GM12878 (cell line): ENCODE measurements around the gene SRSF5.

Experiments
- CREM ChIP-seq: IDR thresholded peaks from 2 replicates; pipeline ENCODE4 v1.6.1; 2014; ENCODE audit warnings: antibody characterized with exemption, low read depth
- NFYB ChIP-seq: IDR thresholded peaks from 2 replicates; pipeline ENCODE4 v1.6.1; 2011; ENCODE audit warnings: low read depth, mild to moderate bottlenecking, low read length, improper control_type of control experiment, moderate library complexity; ENCODE audit not compliant: insufficient read depth
- SMC3 ChIP-seq: IDR thresholded peaks from 2 replicates; pipeline ENCODE4 v1.6.1; 2011; ENCODE audit warnings: low read length, improper control_type of control experiment, borderline replicate concordance
- ZNF217 ChIP-seq: fragments of 450-650 bp; IDR thresholded peaks from 2 replicates; pipeline ENCODE4 v1.6.1; 2017; ENCODE audit warnings: antibody characterized with exemption, mild to moderate bottlenecking
- TF ChIP-seq, protein P1 (sequence below): IDR thresholded peaks from 2 replicates; pipeline ENCODE4 v1.6.1; 2011; ENCODE audit warnings: low read depth, mild to moderate bottlenecking, low read length, moderate library complexity, borderline replicate concordance; ENCODE audit errors: extremely low read depth
- TF ChIP-seq, protein P2 (sequence below), 3 experiments: IDR thresholded peaks in 2 of 3; conservative IDR thresholded peaks in 1 of 3; 2 replicates each; pipeline ENCODE4 v1.5.1; 2011; ENCODE audit warnings: low read depth in 3 of 3, low read length in 3 of 3, mild to moderate bottlenecking in 3 of 3, control low read depth in 2 of 3, moderate library complexity in 2 of 3, inconsistent platforms in 1 of 3, mixed read lengths in 1 of 3; ENCODE audit not compliant: control insufficient read depth in 2 of 3, insufficient read depth in 1 of 3; ENCODE audit errors: extremely low read depth in 1 of 3

DNA sequence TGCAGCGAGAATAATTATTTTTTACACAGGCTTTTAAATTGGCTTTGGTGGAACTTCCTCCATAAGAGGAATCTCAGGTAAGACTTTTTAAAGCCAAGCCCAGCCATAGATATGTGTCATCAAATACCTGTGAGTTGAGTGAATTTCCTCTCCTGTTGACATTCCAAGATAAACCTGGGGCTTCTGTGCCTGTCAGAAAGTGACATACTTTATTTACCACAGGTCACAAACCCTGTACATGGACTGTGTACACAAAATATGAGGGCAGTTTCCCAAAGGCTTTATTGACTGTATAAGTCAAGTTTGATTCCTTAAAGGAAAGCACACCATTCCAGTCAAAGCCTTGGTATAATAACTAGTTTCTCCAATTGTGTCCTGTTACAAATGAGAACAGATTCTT lies 25.9 kb upstream of the SRSF5 start:
- TF ChIP-seq NFYB (no peak), CREM (no peak), SMC3 (no peak), ZNF217 (no peak)
- TF ChIP-seq, protein P1, sequence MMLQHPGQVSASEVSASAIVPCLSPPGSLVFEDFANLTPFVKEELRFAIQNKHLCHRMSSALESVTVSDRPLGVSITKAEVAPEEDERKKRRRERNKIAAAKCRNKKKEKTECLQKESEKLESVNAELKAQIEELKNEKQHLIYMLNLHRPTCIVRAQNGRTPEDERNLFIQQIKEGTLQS, result no peak
- TF ChIP-seq, protein P2, sequence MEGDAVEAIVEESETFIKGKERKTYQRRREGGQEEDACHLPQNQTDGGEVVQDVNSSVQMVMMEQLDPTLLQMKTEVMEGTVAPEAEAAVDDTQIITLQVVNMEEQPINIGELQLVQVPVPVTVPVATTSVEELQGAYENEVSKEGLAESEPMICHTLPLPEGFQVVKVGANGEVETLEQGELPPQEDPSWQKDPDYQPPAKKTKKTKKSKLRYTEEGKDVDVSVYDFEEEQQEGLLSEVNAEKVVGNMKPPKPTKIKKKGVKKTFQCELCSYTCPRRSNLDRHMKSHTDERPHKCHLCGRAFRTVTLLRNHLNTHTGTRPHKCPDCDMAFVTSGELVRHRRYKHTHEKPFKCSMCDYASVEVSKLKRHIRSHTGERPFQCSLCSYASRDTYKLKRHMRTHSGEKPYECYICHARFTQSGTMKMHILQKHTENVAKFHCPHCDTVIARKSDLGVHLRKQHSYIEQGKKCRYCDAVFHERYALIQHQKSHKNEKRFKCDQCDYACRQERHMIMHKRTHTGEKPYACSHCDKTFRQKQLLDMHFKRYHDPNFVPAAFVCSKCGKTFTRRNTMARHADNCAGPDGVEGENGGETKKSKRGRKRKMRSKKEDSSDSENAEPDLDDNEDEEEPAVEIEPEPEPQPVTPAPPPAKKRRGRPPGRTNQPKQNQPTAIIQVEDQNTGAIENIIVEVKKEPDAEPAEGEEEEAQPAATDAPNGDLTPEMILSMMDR (IDR thresholded peaks at IDR 0.05 in 2 of 3, conservative IDR thresholded peaks at IDR 0.05 in 1 of 3; ENCODE audit: control insufficient read depth in 2 of 3, extremely low read depth in 1 of 3, insufficient read depth in 1 of 3, low read depth in 3 of 3, low read length in 3 of 3), result no peak
